Panc1 (cell line): ENCODE measurements around the gene AIRE. TPM values are rescaled to one million over a fixed set of nuclear protein-coding genes. Genes with fewer than 3 reads are reported as not detected.
"Not testable (repeated sequence)": the region's sequence is repeated elsewhere in the genome, so short reads cannot be mapped to it uniquely, and the experiment has no call there.

ENCODE experiments used
- ATAC-seq: fragments of 200-7000 bp; cut with Tn5 transposase; 2 replicates; pipeline ENCODE4 v1.9.1; 2020; ENCODE audit warnings: mild to moderate bottlenecking, moderate library complexity
- BruUV-seq: library from RNA; stranded (reverse); fragments of 400-500 nt; replicated peaks from 2 replicates; lab custom pipeline; 2021; lab: Mats Ljungman, UMichigan
- CTCF ChIA-PET: fragments of 300-600 bp; sonication (Branson Sonifier 250); formaldehyde crosslinking; loops from one replicate; lab custom pipeline; 2022; ENCODE audit warnings: antibody characterized with exemption; lab: Charles Lee
- POLR2A ChIA-PET: fragments of 300-600 bp; sonication (Branson Sonifier 250); formaldehyde crosslinking; loops from one replicate; lab custom pipeline; 2022; ENCODE audit warnings: antibody characterized with exemption; lab: Charles Lee
- DNase-seq: peaks from one replicate; pipeline ENCODE4 v3.0.0-alpha.2; 2010; ENCODE audit warnings: low read depth, low spot score
- H3K27ac ChIP-seq: 2 replicates; pipeline ENCODE4 v1.5.1; 2011; ENCODE audit warnings: mild to moderate bottlenecking, low read length, inconsistent platforms
- H3K27me3 ChIP-seq: fragments of 200-500 bp; sonication (Bioruptor generic); 2 replicates; pipeline ENCODE4 v1.6.0; 2014; ENCODE audit warnings: low read length, inconsistent platforms; ENCODE audit not compliant: control insufficient read depth, insufficient read depth
- H3K36me3 ChIP-seq: fragments of 200-500 bp; sonication (Bioruptor generic); 2 replicates; pipeline ENCODE4 v1.5.1; 2014; ENCODE audit warnings: inconsistent platforms, mild to moderate bottlenecking, low read length, moderate library complexity; ENCODE audit not compliant: control insufficient read depth, insufficient read depth
- H3K4me1 ChIP-seq: 2 replicates; pipeline ENCODE4 v1.5.1; 2011; ENCODE audit warnings: inconsistent platforms, mild to moderate bottlenecking, low read length, moderate library complexity; ENCODE audit not compliant: control insufficient read depth, insufficient read depth
- H3K4me3 ChIP-seq, 2 experiments: 2 replicates each; pipeline ENCODE4 v1.5.1; 2011 to 2012; ENCODE audit warnings: low read depth in 2 of 2, low read length in 2 of 2, mild to moderate bottlenecking in 2 of 2, inconsistent platforms in 1 of 2, moderate library complexity in 1 of 2
- H3K9me3 ChIP-seq: fragments of 200-500 bp; sonication (Bioruptor generic); 2 replicates; pipeline ENCODE4 v1.5.1; 2014; ENCODE audit warnings: low read depth, mild to moderate bottlenecking, inconsistent platforms, low read length, moderate library complexity; ENCODE audit not compliant: control insufficient read depth, insufficient read depth
- CTCF ChIP-seq: fragments of 450-650 bp; IDR thresholded peaks from 2 replicates; pipeline ENCODE4 v1.5.1; 2017; ENCODE audit warnings: mild to moderate bottlenecking
- POLR2AphosphoS5 ChIP-seq: IDR thresholded peaks from 2 replicates; pipeline ENCODE4 v1.6.1; 2012; ENCODE audit warnings: mild to moderate bottlenecking, low read depth, low read length, moderate library complexity
- REST ChIP-seq, 2 experiments: IDR thresholded peaks; 2 replicates each; pipeline ENCODE4 v1.6.1; 2011 to 2012; ENCODE audit warnings: low read depth in 2 of 2, control low read depth in 1 of 2, low read length in 1 of 2, mild to moderate bottlenecking in 1 of 2, moderate library complexity in 1 of 2; ENCODE audit not compliant: insufficient read depth in 1 of 2
- SIN3A ChIP-seq: IDR thresholded peaks from 2 replicates; pipeline ENCODE4 v1.6.1; 2012; ENCODE audit warnings: low read depth, mild to moderate bottlenecking, low read length, moderate library complexity, borderline replicate concordance; ENCODE audit not compliant: insufficient read depth
- TCF7L2 ChIP-seq: IDR thresholded peaks from 2 replicates; pipeline ENCODE4 v1.6.1; 2011; ENCODE audit warnings: mild to moderate bottlenecking, low read depth, low read length, inconsistent platforms
- in situ Hi-C: cut with HindIII; loops from 2 replicates; pipeline ENCODE4 v1.10.0; 2016; ENCODE audit warnings: low sequenced_read_pairs, low pct_unique_long_range_greater_than_20kb
- intact Hi-C: fragments of 100-400 bp; cut with micrococcal nuclease; formaldehyde crosslinking; loops from one replicate; pipeline ENCODE4 v1.10.0; 2022; ENCODE audit not compliant: unreplicated experiment
- total RNA-seq: library from RNA; stranded (reverse); gene quantifications from one replicate; pipeline ENCODE4 v1.2.1, GENCODE V29; 2021; ENCODE audit not compliant: unreplicated experiment

AIRE gene
- total RNA-seq, 1 experiment from 2014 or later = not detected

GRCh38 chr21:44301961-44302406, 16.3 kb downstream of the AIRE start:
- POLR2A ChIA-PET = no interaction called here
- no TSS peak for BruUV-seq
- peaks cover 17% of the 10 kb centered on the region for H3K4me1 ChIP-seq
- no peak overlapping the region for H3K27ac ChIP-seq
- CTCF ChIA-PET = no interaction called here
- DNase-seq (no peak), ATAC-seq (no peak)
- no peaks in the 10 kb centered on the region; the same call in 1 of the 2 replicates for H3K36me3 ChIP-seq
- TF ChIP-seq CTCF (no peak), REST (IDR thresholded peaks at IDR 0.05; ENCODE audit: insufficient read depth in 1 of 2, low read depth in 2 of 2, low read length in 1 of 2) (no peak), POLR2AphosphoS5 (no peak), TCF7L2 (no peak), SIN3A (no peak)
- H3K9me3 ChIP-seq = no peaks in the 10 kb centered on the region
- intact Hi-C loops = no loop called here
- no peak overlapping the region for H3K4me3 ChIP-seq
- H3K27me3 ChIP-seq = no peaks in the 10 kb centered on the region
- in situ Hi-C loops = no loop called here

- BruUV-seq, H3K27me3 ChIP-seq, POLR2A ChIA-PET, intact Hi-C loops, ATAC-seq, H3K4me3 ChIP-seq, H3K27ac ChIP-seq, in situ Hi-C loops, H3K9me3 ChIP-seq, H3K36me3 ChIP-seq, DNase-seq: not testable (repeated sequence)
- TF ChIP-seq CTCF = peak; percentile 67
- H3K4me1 ChIP-seq = peaks cover 17% of the 10 kb centered on the region
- CTCF ChIA-PET = interaction anchor here (0.7 kb wide), 1 partner anchor 45 kb away, joined by 8 read pairs; no protein-coding TSS in a partner anchor
These were observed 17.1 kb downstream of the AIRE start for GRCh38 chr21:44302573-44303401.
